GM12892 (cell line): Measurements from ENCODE around the gene SFT2D3.

Source experiments
- POLR2A ChIP-seq: IDR thresholded peaks from 2 replicates; pipeline ENCODE4 v1.6.1; 2011; ENCODE audit warnings: low read depth, low read length, control low read depth
- POLR2AphosphoS5 ChIP-seq: IDR thresholded peaks from 2 replicates; pipeline ENCODE4 v1.6.1; 2011; ENCODE audit warnings: low read depth, low read length, control low read depth
- TAF1 ChIP-seq: IDR thresholded peaks from 2 replicates; pipeline ENCODE4 v1.6.1; 2011; ENCODE audit warnings: low read depth, mild to moderate bottlenecking, control low read depth, low read length, borderline replicate concordance

DNA sequence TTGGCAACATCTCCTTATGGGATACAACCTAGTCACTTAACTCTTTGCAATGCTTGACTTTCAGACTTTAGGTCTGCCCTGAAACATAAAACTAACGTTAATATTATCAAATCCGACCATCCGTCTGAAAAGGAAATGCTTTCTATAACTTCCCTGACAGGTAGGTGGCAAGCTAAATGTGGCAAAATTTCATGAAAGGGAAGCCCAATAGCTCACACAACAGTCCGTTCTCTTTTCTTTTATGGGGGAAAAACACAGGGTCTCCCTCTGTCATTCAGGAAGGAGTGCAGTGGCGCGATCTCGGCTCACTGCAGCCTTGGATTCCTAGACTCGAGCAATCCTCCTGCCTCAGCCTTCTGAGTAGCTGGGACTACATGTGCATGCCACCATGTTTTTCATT is 52.9 kb downstream of the SFT2D3 start:
- no peak for TF ChIP-seq POLR2A
- no peak for TF ChIP-seq TAF1
- no peak for TF ChIP-seq POLR2AphosphoS5
